Hair follicle dermal papilla cell (primary cell): ENCODE measurements around the gene RIBC1. TPM values are rescaled to one million over a fixed set of nuclear protein-coding genes. Genes with fewer than 3 reads are reported as not detected.

Source experiments
- small RNA-seq: library from RNA; depleted of rRNA; stranded (forward); fragments of <200 nt; gene quantifications from one replicate; pipeline ENCODE3, GENCODE V24; 2012
- total RNA-seq: library from RNA; depleted of rRNA; stranded (reverse); fragments of >200 nt; gene quantifications from 2 replicates; pipeline ENCODE4 v1.2.3, GENCODE V29; 2012

RIBC1 gene
- 0.65 and 0.73 TPM in 2 replicates for total RNA-seq

GRCh38 chrX:53422861-53423306 is at the start of gene RIBC1:
RIBC1 (plus strand) TSS chrX:53422873; CDS start chrX:53426277, 3,404 bp downstream.

GRCh38 chrX:53422086-53422860 is 400 bp upstream of the RIBC1 start, which contains the start of gene SMC1A:
SMC1A (minus strand) TSS chrX:53422654; CDS start chrX:53422600, 54 bp downstream.

GRCh38 chrX:53433651-53434639 is 11.3 kb downstream of the RIBC1 start, which contains the start of gene HSD17B10:
HSD17B10 (minus strand) TSS chrX:53434370; CDS start chrX:53434345, 25 bp downstream.

Small RNA genes within 50 kb of the gene (small RNA-seq; reads per million reads assigned to genes)
- not detected for gene MIR6857
- not detected for gene VTRNA3-1P

Other genes with a start within 250 kb of the RIBC1 start
- gene KDM5C, start 197.7 kb upstream of the RIBC1 start, total RNA-seq: 142 and 170 TPM in 2 replicates
- 24.0 and 28.2 TPM in 2 replicates for gene IQSEC2, start 141.3 kb upstream of the RIBC1 start, total RNA-seq
- gene SMC1A, start 219 bp upstream of the RIBC1 start, total RNA-seq: 17.7 and 20.0 TPM in 2 replicates
- 32.4 and 40.1 TPM in 2 replicates for gene HSD17B10, start 11.5 kb downstream of the RIBC1 start, total RNA-seq